ENCODE measurements around the gene CPD. TPM values are rescaled to one million over a fixed set of nuclear protein-coding genes. Genes with fewer than 3 reads are reported as not detected.
A peak's percentile ranks its signal among the peaks of the same experiment; 100 is the strongest.

CPD gene
- total and polyA plus RNA-seq, 2 of the 13 experiments (the other 11 are each of a cell fraction or from before 2014, with no cell fraction given) = 46.1 to 72.3 TPM

GRCh38 chr17:30477083-30477773 lies 98.5 kb downstream of the CPD start, which contains the start of gene GOSR1 (continued):
- TF ChIP-seq SIN3B (IDR thresholded peaks at IDR 0.05; ENCODE audit: low read length) (peak; percentile 83), MTERF4 (CRISPR knock-in tag; IDR thresholded peaks at IDR 0.05) (no peak; the same call in 1 of the 2 replicates), HNRNPH1 (optimal IDR thresholded peaks at IDR 0.05; ENCODE audit: low read depth, low read length) (no peak), NRL (CRISPR knock-in tag; IDR thresholded peaks at IDR 0.05; ENCODE audit: borderline replicate concordance) (peak; percentile 86), ZBTB37 (CRISPR knock-in tag; IDR thresholded peaks at IDR 0.05) (no peak), ZNF580 (CRISPR knock-in tag; IDR thresholded peaks at IDR 0.05; ENCODE audit: borderline replicate concordance, low read depth) (peak; percentile 90), ZNF556 (CRISPR knock-in tag; IDR thresholded peaks at IDR 0.05; ENCODE audit: borderline replicate concordance) (peak; percentile 96), ZSCAN30 (CRISPR knock-in tag; IDR thresholded peaks at IDR 0.05) (no peak), GATAD1 (CRISPR knock-in tag; IDR thresholded peaks at IDR 0.05) (peak; percentile 98), ZBTB2 (CRISPR knock-in tag; IDR thresholded peaks at IDR 0.05; ENCODE audit: low read depth) (peak; percentile 62; the same call in 1 of the 2 replicates), ZNF251 (CRISPR knock-in tag; IDR thresholded peaks at IDR 0.05) (no peak), IKZF1 (IDR thresholded peaks at IDR 0.05) (no peak), ZMYM3 (CRISPR knock-in tag; IDR thresholded peaks at IDR 0.05) (peak; percentile 88), SRSF9 (IDR thresholded peaks at IDR 0.05; ENCODE audit: borderline replicate concordance, insufficient read depth, low read depth, low read length, poor library complexity, severe bottlenecking) (no peak), ZNF550 (CRISPR knock-in tag; IDR thresholded peaks at IDR 0.05; ENCODE audit: borderline replicate concordance) (no peak), ZNF878 (CRISPR knock-in tag; IDR thresholded peaks at IDR 0.05) (peak; percentile 86; the same call in 1 of the 2 replicates), RARA (CRISPR knock-in tag; IDR thresholded peaks at IDR 0.05) (no peak), ZNF609 (CRISPR knock-in tag; IDR thresholded peaks at IDR 0.05; ENCODE audit: borderline replicate concordance) (peak; percentile 51; the same call in 1 of the 2 replicates), FOXK2 (IDR thresholded peaks at IDR 0.05) (0 out of 2 replicates have a peak, but pooled peaks have one; percentile 3), SOX13 (IDR thresholded peaks at IDR 0.05) (no peak), SOX13 (CRISPR knock-in tag; conservative IDR thresholded peaks at IDR 0.05 in 1 of 2, IDR thresholded peaks at IDR 0.05 in 1 of 2) (peak in 1 of 2 experiments; percentile 62; a peak in 2 of 4 replicates)
